Muscle of arm (tissue), 14 donors: ENCODE results near the gene RPS5. TPM values are rescaled to one million over a fixed set of nuclear protein-coding genes. Genes with fewer than 3 reads are reported as not detected.
A peak's percentile ranks its signal among the peaks of the same experiment; 100 is the strongest.
"Not testable (repeated sequence)": the region's sequence is repeated elsewhere in the genome, so short reads cannot be mapped to it uniquely, and the experiment has no call there.

Experiments
- DNase-seq: peaks from one replicate; pipeline ENCODE4 v3.0.0-alpha.2; 2013
- long read RNA-seq, 11 donors: transcript quantifications; one replicate each; lab custom pipeline, GENCODE V29; 2026
- polyA plus RNA-seq, 12 donors: library from polyadenylated mRNA; unstranded; fragments of 120-200 nt; gene quantifications; one replicate each; pipeline ENCODE4 v1.2.1, GENCODE V29; 2013; ENCODE audit not compliant: insufficient read length in 12 of 12

RPS5 gene
- 1,000 to 10,000 TPM in 9 of 12 donors, 100 to 1,000 TPM in 2, not detected in 1; 942 to 1,724 (median 1,496) TPM for polyA plus RNA-seq
- long read RNA-seq, donor 1, transcript RPS5-206 (4 exons, 970 nt), result minor isoform, 8 of 1,437 reads
- long read RNA-seq, donor 1, transcript RPS5-201 (6 exons, 740 nt), result major isoform, 1,099 of 1,437 reads
- long read RNA-seq, donor 1, transcript RPS5-207 (1 exons, 1,747 nt), result minor isoform, 21 of 1,437 reads
- long read RNA-seq, donor 1, transcript RPS5-202 (5 exons, 1,520 nt), result minor isoform, 72 of 1,437 reads
- long read RNA-seq, donor 1, partial matches to known transcripts, result 212 of 1,437 reads
- long read RNA-seq, donor 1, other reads (novel, unspliced or antisense), result 20 of 1,437 reads
- long read RNA-seq, donor 2, transcript RPS5-201 (6 exons, 740 nt), result major isoform, 1,051 of 1,362 reads
- long read RNA-seq, donor 2, transcript RPS5-206 (4 exons, 970 nt), result minor isoform, 19 of 1,362 reads
- long read RNA-seq, donor 2, transcript RPS5-207 (1 exons, 1,747 nt), result minor isoform, 24 of 1,362 reads
- long read RNA-seq, donor 2, transcript RPS5-202 (5 exons, 1,520 nt), result minor isoform, 55 of 1,362 reads
- long read RNA-seq, donor 2, partial matches to known transcripts, result 193 of 1,362 reads
- long read RNA-seq, donor 2, other reads (novel, unspliced or antisense), result 15 of 1,362 reads
- long read RNA-seq, donor 3, transcript RPS5-201 (6 exons, 740 nt), result major isoform, 558 of 738 reads
- long read RNA-seq, donor 3, transcript RPS5-202 (5 exons, 1,520 nt), result minor isoform, 34 of 738 reads
- long read RNA-seq, donor 3, transcript RPS5-207 (1 exons, 1,747 nt), result minor isoform, 14 of 738 reads
- long read RNA-seq, donor 3, partial matches to known transcripts, result 116 of 738 reads
- long read RNA-seq, donor 3, other reads (novel, unspliced or antisense), result 10 of 738 reads
- long read RNA-seq, donor 4, transcript RPS5-207 (1 exons, 1,747 nt), result minor isoform, 8 of 540 reads
- long read RNA-seq, donor 4, transcript RPS5-201 (6 exons, 740 nt), result major isoform, 424 of 540 reads
- long read RNA-seq, donor 4, transcript RPS5-202 (5 exons, 1,520 nt), result minor isoform, 18 of 540 reads
- long read RNA-seq, donor 4, transcript RPS5-206 (4 exons, 970 nt), result minor isoform, 5 of 540 reads
- long read RNA-seq, donor 4, partial matches to known transcripts, result 77 of 540 reads
- long read RNA-seq, donor 4, other reads (novel, unspliced or antisense), result 6 of 540 reads
- long read RNA-seq, donor 5, transcript RPS5-207 (1 exons, 1,747 nt), result minor isoform, 16 of 2,392 reads
- long read RNA-seq, donor 5, transcript RPS5-202 (5 exons, 1,520 nt), result minor isoform, 110 of 2,392 reads
- long read RNA-seq, donor 5, transcript RPS5-206 (4 exons, 970 nt), result minor isoform, 17 of 2,392 reads
- long read RNA-seq, donor 5, transcript RPS5-201 (6 exons, 740 nt), result major isoform, 2,031 of 2,392 reads
- long read RNA-seq, donor 5, partial matches to known transcripts, result 155 of 2,392 reads
- long read RNA-seq, donor 5, other reads (novel, unspliced or antisense), result 53 of 2,392 reads
- long read RNA-seq, donor 6, transcript RPS5-206 (4 exons, 970 nt), result minor isoform, 8 of 927 reads
- long read RNA-seq, donor 6, transcript RPS5-207 (1 exons, 1,747 nt), result minor isoform, 25 of 927 reads
- long read RNA-seq, donor 6, transcript RPS5-201 (6 exons, 740 nt), result major isoform, 703 of 927 reads
- long read RNA-seq, donor 6, transcript RPS5-202 (5 exons, 1,520 nt), result minor isoform, 43 of 927 reads
- long read RNA-seq, donor 6, partial matches to known transcripts, result 130 of 927 reads
- long read RNA-seq, donor 6, other reads (novel, unspliced or antisense), result 11 of 927 reads
- long read RNA-seq, donor 7, transcript RPS5-202 (5 exons, 1,520 nt), result minor isoform, 29 of 704 reads
- long read RNA-seq, donor 7, transcript RPS5-201 (6 exons, 740 nt), result major isoform, 560 of 704 reads
- long read RNA-seq, donor 7, transcript RPS5-207 (1 exons, 1,747 nt), result minor isoform, 9 of 704 reads
- long read RNA-seq, donor 7, partial matches to known transcripts, result 81 of 704 reads
- long read RNA-seq, donor 7, other reads (novel, unspliced or antisense), result 19 of 704 reads
- long read RNA-seq, donor 8, transcript RPS5-202 (5 exons, 1,520 nt), result minor isoform, 82 of 2,121 reads
- long read RNA-seq, donor 8, transcript RPS5-207 (1 exons, 1,747 nt), result minor isoform, 23 of 2,121 reads
- long read RNA-seq, donor 8, transcript RPS5-201 (6 exons, 740 nt), result major isoform, 1,782 of 2,121 reads
- long read RNA-seq, donor 8, transcript RPS5-206 (4 exons, 970 nt), result minor isoform, 16 of 2,121 reads
- long read RNA-seq, donor 8, partial matches to known transcripts, result 167 of 2,121 reads
- long read RNA-seq, donor 8, other reads (novel, unspliced or antisense), result 38 of 2,121 reads
- long read RNA-seq, donor 9, transcript RPS5-206 (4 exons, 970 nt), result minor isoform, 16 of 992 reads
- long read RNA-seq, donor 9, transcript RPS5-207 (1 exons, 1,747 nt), result minor isoform, 17 of 992 reads
- long read RNA-seq, donor 9, transcript RPS5-201 (6 exons, 740 nt), result major isoform, 744 of 992 reads
- long read RNA-seq, donor 9, transcript RPS5-202 (5 exons, 1,520 nt), result minor isoform, 48 of 992 reads
- long read RNA-seq, donor 9, partial matches to known transcripts, result 145 of 992 reads
- long read RNA-seq, donor 9, other reads (novel, unspliced or antisense), result 19 of 992 reads
- long read RNA-seq, donor 10, transcript RPS5-206 (4 exons, 970 nt), result minor isoform, 13 of 1,623 reads
- long read RNA-seq, donor 10, transcript RPS5-202 (5 exons, 1,520 nt), result minor isoform, 45 of 1,623 reads
- long read RNA-seq, donor 10, transcript RPS5-207 (1 exons, 1,747 nt), result minor isoform, 10 of 1,623 reads
- long read RNA-seq, donor 10, transcript RPS5-201 (6 exons, 740 nt), result major isoform, 1,346 of 1,623 reads
- long read RNA-seq, donor 10, partial matches to known transcripts, result 170 of 1,623 reads
- long read RNA-seq, donor 10, other reads (novel, unspliced or antisense), result 33 of 1,623 reads
- long read RNA-seq, donor 11, transcript RPS5-202 (5 exons, 1,520 nt), result minor isoform, 59 of 1,592 reads
- long read RNA-seq, donor 11, transcript RPS5-207 (1 exons, 1,747 nt), result minor isoform, 16 of 1,592 reads
- long read RNA-seq, donor 11, transcript RPS5-201 (6 exons, 740 nt), result major isoform, 1,268 of 1,592 reads
- long read RNA-seq, donor 11, transcript RPS5-206 (4 exons, 970 nt), result minor isoform, 23 of 1,592 reads
- long read RNA-seq, donor 11, partial matches to known transcripts, result 190 of 1,592 reads
- long read RNA-seq, donor 11, other reads (novel, unspliced or antisense), result 29 of 1,592 reads

GRCh38 chr19:58386576-58387337, at the start of gene RPS5:
Gene RPS5 (plus strand): TSS chr19:58387269. CDS start chr19:58388138, 869 bp downstream.
- DNase-seq, result peak; percentile 99

- DNase-seq, result no peak
These were observed 48.7 kb upstream of the RPS5 start for GRCh38 chr19:58338336-58338735.

- no peak for DNase-seq
These were observed 48.1 kb upstream of the RPS5 start for GRCh38 chr19:58338825-58339558.

GRCh38 chr19:58345558-58345957, 41.5 kb upstream of the RPS5 start:
- no peak for DNase-seq

- DNase-seq, result peak; percentile 20
These were observed 39.8 kb upstream of the RPS5 start for GRCh38 chr19:58346961-58347929.

- DNase-seq, result not testable (repeated sequence)
These were observed 39.0 kb upstream of the RPS5 start for GRCh38 chr19:58348080-58348479.

- no peak for DNase-seq
These were observed 37.5 kb upstream of the RPS5 start for GRCh38 chr19:58349590-58349989.

GRCh38 chr19:58350001-58350861, 36.8 kb upstream of the RPS5 start:
- no peak for DNase-seq

GRCh38 chr19:58350871-58351557, 36.1 kb upstream of the RPS5 start:
- no peak for DNase-seq

- DNase-seq, result no peak
These were observed 35.6 kb upstream of the RPS5 start for GRCh38 chr19:58351558-58351878.

GRCh38 chr19:58351990-58352755, 34.9 kb upstream of the RPS5 start:
- no peak for DNase-seq
